ENCODE data around the gene PLPP3. TPM values are rescaled to one million over a fixed set of nuclear protein-coding genes. Genes with fewer than 3 reads are reported as not detected.

PLPP3 gene
- total and polyA plus RNA-seq, 2 of the 8 experiments (the other 6 are each of a cell fraction or from before 2014, with no cell fraction given): 33.2 to 42.0 TPM

DNA sequence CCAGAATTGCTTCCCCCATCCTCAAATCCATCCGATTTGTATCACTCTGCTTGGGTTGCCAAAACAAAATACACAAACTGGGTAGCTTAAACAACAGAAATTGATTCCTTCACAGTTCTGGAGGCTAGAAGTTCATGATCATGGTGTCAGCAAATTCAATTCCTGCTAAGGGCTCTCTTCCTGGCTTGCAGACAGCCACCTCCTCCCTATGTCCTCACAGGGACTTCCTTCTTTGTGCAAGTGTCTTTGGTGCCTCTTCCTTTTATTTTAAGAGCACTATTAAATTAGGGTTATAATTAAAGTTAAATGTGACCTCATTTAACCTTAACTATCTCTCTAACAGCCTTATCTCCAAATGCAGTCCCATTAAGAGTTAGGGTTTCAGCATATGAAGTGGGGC, 112.8 kb downstream of the PLPP3 start (continued):
- TF ChIP-seq, protein P1, sequence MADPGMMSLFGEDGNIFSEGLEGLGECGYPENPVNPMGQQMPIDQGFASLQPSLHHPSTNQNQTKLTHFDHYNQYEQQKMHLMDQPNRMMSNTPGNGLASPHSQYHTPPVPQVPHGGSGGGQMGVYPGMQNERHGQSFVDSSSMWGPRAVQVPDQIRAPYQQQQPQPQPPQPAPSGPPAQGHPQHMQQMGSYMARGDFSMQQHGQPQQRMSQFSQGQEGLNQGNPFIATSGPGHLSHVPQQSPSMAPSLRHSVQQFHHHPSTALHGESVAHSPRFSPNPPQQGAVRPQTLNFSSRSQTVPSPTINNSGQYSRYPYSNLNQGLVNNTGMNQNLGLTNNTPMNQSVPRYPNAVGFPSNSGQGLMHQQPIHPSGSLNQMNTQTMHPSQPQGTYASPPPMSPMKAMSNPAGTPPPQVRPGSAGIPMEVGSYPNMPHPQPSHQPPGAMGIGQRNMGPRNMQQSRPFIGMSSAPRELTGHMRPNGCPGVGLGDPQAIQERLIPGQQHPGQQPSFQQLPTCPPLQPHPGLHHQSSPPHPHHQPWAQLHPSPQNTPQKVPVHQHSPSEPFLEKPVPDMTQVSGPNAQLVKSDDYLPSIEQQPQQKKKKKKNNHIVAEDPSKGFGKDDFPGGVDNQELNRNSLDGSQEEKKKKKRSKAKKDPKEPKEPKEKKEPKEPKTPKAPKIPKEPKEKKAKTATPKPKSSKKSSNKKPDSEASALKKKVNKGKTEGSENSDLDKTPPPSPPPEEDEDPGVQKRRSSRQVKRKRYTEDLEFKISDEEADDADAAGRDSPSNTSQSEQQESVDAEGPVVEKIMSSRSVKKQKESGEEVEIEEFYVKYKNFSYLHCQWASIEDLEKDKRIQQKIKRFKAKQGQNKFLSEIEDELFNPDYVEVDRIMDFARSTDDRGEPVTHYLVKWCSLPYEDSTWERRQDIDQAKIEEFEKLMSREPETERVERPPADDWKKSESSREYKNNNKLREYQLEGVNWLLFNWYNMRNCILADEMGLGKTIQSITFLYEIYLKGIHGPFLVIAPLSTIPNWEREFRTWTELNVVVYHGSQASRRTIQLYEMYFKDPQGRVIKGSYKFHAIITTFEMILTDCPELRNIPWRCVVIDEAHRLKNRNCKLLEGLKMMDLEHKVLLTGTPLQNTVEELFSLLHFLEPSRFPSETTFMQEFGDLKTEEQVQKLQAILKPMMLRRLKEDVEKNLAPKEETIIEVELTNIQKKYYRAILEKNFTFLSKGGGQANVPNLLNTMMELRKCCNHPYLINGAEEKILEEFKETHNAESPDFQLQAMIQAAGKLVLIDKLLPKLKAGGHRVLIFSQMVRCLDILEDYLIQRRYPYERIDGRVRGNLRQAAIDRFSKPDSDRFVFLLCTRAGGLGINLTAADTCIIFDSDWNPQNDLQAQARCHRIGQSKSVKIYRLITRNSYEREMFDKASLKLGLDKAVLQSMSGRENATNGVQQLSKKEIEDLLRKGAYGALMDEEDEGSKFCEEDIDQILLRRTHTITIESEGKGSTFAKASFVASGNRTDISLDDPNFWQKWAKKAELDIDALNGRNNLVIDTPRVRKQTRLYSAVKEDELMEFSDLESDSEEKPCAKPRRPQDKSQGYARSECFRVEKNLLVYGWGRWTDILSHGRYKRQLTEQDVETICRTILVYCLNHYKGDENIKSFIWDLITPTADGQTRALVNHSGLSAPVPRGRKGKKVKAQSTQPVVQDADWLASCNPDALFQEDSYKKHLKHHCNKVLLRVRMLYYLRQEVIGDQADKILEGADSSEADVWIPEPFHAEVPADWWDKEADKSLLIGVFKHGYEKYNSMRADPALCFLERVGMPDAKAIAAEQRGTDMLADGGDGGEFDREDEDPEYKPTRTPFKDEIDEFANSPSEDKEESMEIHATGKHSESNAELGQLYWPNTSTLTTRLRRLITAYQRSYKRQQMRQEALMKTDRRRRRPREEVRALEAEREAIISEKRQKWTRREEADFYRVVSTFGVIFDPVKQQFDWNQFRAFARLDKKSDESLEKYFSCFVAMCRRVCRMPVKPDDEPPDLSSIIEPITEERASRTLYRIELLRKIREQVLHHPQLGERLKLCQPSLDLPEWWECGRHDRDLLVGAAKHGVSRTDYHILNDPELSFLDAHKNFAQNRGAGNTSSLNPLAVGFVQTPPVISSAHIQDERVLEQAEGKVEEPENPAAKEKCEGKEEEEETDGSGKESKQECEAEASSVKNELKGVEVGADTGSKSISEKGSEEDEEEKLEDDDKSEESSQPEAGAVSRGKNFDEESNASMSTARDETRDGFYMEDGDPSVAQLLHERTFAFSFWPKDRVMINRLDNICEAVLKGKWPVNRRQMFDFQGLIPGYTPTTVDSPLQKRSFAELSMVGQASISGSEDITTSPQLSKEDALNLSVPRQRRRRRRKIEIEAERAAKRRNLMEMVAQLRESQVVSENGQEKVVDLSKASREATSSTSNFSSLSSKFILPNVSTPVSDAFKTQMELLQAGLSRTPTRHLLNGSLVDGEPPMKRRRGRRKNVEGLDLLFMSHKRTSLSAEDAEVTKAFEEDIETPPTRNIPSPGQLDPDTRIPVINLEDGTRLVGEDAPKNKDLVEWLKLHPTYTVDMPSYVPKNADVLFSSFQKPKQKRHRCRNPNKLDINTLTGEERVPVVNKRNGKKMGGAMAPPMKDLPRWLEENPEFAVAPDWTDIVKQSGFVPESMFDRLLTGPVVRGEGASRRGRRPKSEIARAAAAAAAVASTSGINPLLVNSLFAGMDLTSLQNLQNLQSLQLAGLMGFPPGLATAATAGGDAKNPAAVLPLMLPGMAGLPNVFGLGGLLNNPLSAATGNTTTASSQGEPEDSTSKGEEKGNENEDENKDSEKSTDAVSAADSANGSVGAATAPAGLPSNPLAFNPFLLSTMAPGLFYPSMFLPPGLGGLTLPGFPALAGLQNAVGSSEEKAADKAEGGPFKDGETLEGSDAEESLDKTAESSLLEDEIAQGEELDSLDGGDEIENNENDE (IDR thresholded peaks at IDR 0.05; ENCODE audit: insufficient replicate concordance, low read length): no peak
- TF ChIP-seq, protein P2, sequence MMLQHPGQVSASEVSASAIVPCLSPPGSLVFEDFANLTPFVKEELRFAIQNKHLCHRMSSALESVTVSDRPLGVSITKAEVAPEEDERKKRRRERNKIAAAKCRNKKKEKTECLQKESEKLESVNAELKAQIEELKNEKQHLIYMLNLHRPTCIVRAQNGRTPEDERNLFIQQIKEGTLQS (IDR thresholded peaks at IDR 0.05; ENCODE audit: insufficient read depth, low read depth, low read length): no peak
- TF ChIP-seq SP2 (IDR thresholded peaks at IDR 0.05; ENCODE audit: low read length) (no peak), SP4 (IDR thresholded peaks at IDR 0.05; ENCODE audit: low read length) (no peak)

Data from H1 (cell line).